GM18502 (cell line): Measurements from ENCODE around the gene ABI3.
A peak's percentile ranks its signal among the peaks of the same experiment; 100 is the strongest.

Source experiments
- ATAC-seq: cut with Tn5 transposase; IDR thresholded peaks from one replicate; pipeline ENCODE4 v1.9.1; 2021; ENCODE audit warnings: mild to moderate bottlenecking; ENCODE audit not compliant: unreplicated experiment, poor library complexity

Gene ABI3

DNA sequence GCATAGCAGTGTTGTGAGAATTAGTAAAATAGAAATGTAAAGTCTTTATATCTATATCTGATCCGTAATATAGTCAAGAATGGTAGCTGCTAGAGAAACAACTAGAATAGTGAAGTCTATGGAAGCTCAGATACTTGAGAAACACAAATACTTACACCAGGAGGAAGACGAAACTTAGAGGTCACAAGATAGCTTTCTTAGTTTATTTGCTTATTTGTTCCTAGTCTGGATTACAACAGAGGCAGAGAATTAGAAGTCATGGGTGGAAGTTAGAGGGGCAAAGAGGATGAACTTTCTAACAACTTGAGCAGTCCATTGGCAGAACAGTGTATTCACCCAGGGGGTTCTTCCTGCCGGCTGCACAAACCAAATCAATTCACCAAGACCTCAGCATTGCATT lies 14.0 kb upstream of the ABI3 start:
- no peak for ATAC-seq

GRCh38 chr17:49197346-49197998 lies 13.0 kb upstream of the ABI3 start:
- no peak for ATAC-seq

DNA sequence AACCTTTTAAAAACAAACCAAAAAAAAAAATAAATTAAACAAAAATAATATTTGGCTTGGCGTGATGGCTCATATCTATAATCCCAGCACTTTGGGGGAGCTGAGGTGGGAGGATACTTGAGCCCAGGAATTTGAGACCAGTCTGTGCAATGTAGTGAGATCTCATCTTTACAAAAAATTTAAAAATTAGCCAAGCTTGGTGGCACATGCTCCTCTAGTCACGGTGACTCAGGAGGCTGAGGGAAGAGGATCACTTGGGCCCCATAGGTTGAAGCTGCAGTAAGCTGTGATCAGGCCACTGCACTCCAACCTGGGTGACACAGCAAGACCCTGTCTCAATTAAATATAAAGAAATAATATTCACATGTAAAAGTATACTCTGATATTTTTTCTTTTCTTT lies 12.3 kb upstream of the ABI3 start:
- ATAC-seq: no peak

- no peak for ATAC-seq
Observed at GRCh38 chr17:49200423-49201083, 10.0 kb upstream of the ABI3 start.

GRCh38 chr17:49201481-49201927 lies 9.0 kb upstream of the ABI3 start:
- no peak for ATAC-seq

DNA sequence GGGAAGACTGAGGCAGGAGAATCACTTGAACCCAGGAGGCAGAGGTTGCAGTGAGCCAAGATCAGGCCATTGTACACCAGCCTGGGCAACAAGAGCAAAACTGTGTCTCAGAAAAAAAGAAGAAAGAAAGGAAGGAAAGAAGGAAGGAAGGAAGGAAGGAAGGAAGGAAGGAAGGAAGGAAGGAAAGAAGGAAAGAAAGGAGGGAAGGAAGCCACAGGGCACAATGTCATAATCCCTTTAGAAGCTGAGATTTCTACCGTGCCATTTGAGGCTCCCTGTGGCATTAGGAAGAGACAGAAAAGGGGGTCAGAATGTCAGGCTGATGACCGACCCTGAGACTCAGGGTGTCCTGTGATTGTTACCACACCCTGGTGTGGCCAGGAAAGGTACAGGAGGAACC lies 6.7 kb upstream of the ABI3 start:
- ATAC-seq: no peak

DNA sequence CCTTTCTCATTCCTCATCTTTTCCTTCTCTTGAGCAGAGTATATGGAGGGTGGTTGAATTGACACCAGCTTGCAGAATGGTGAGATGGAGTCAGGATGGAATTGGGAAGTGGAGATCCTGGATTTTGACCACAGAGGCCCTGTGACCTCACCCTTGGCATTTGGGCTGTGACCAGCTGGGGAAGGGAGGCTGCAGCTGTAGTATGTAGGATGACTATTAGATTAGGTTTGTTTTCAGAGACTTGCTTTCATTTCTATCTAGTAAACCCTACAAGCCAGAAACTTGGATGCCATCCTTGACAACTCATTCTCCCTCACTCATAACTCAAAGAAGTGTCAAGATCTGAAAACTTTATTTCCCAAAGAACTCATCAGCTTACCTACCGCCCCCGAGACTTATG lies 6.0 kb upstream of the ABI3 start:
- no peak for ATAC-seq

DNA sequence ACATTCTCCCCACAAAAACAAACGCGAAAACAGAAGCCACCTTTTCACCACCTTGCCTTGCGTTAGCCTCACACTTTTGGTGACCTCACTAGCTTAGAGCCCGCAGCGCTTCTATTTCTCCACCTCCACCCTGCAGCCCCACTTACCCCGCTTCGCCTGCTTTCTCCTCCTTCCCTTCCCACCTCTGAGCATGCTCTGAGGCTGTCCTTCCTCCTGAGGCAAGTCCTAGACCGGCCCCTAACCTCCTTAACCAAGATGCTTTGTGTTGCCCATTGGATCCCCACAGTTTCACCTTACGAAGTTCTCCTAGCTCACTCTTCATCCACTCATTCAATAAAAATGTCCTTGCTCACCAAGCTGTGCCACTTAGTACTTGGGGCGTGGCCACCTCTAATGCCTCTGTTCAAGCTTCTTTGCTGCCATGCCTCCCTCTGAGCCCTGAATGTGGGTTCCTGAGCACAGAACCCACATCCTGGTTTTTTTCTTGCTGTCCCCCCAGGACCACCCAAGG lies 1.4 kb upstream of the ABI3 start:
- ATAC-seq: no peak

GRCh38 chr17:49213399-49213798 lies 2.9 kb downstream of the ABI3 start:
- ATAC-seq: no peak

GRCh38 chr17:49213847-49214246 lies 3.3 kb downstream of the ABI3 start:
- ATAC-seq: no peak

- no peak for ATAC-seq
Observed at GRCh38 chr17:49214676-49215360, 4.3 kb downstream of the ABI3 start.

DNA sequence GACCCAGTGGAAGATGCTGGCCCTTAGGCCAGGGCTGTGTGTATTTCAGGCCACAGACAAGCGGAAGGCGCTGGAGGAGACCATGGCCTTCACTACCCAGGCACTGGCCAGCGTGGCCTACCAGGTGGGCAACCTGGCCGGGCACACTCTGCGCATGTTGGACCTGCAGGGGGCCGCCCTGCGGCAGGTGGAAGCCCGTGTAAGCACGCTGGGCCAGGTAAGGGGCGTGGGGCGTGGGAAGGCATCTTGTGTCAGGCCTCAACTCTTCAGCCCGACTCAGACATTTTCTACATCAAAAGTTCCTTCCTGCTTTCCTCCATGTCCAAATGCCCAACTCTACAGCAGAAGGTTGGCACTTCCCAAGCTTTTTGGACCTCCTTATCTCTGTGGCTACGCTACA lies 6.0 kb downstream of the ABI3 start:
- ATAC-seq: no peak

DNA sequence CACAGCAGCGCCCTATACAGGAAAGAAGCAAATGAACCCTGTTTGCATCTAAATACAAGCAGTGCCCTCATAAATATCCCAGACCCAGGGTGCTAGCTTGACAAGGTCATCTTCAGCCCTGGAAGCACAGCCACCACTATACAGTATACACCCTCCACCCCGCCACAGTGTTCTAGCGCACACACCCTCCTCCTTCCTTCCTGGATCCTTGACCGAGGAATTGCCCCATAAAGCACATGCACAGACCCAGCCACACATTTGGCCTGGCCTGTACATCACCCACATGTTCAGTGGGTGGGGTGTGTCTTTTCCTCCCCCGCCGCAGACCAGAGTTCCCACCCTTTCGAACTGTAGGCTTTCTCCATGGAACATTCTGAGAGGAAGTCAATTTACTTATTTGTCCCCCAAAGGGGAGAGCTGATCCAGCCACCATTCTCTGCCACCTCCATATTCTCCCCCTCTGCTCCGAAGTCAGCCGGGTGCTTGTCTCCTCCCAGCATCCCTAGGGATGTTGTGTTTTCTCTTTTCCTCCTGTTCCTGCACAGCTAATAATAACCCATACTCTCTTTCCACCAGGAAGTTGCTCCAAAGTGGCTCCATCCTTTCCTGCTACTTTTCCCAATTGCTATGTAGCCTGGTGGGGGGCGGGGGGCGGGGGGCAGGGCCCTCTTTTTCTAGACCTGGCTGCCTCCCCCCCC lies 6.6 kb downstream of the ABI3 start:
- no peak for ATAC-seq

GRCh38 chr17:49217651-49218413 lies 7.3 kb downstream of the ABI3 start:
- peak; percentile 53 for ATAC-seq

- no peak for ATAC-seq
Observed at GRCh38 chr17:49218941-49219913, 8.7 kb downstream of the ABI3 start.

GRCh38 chr17:49219987-49220386 lies 9.5 kb downstream of the ABI3 start:
- ATAC-seq: no peak

GRCh38 chr17:49223168-49223516 lies 12.6 kb downstream of the ABI3 start:
- no peak for ATAC-seq

DNA sequence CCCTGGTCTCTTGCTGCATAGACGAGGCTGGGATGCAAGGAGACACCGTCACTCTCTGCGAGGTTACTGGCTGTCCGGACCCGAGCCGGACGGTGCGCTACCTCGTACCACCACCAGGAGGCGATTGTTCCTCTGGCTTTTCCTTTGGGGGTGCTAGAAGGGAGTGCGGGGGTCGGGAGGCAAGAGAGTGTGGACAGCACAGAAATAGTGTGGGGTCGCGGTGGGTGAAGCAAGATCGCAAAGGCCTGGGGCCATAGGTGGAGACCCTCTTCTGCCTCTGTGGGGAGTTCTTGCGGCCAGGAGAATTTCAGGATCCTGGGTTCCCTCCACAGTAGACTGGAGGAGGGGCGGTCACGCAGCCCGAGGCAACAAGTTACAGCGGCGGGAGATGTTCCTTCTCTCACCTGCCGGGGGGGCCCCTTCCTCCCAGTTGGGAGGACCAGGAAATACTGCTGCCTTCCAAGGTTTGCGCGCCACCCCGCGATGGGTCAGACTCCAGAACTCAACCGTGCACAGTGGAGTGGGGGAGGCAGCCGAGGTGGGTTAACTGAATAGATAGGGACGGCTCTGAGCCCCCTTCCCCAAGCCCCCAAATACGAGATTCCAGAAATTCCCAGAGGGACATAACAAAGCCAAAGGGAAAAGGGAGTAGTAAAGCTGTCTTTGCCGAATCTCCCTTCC lies 13.2 kb downstream of the ABI3 start:
- ATAC-seq: no peak
